ENCODE measurements around the gene RAB3D.

DNA sequence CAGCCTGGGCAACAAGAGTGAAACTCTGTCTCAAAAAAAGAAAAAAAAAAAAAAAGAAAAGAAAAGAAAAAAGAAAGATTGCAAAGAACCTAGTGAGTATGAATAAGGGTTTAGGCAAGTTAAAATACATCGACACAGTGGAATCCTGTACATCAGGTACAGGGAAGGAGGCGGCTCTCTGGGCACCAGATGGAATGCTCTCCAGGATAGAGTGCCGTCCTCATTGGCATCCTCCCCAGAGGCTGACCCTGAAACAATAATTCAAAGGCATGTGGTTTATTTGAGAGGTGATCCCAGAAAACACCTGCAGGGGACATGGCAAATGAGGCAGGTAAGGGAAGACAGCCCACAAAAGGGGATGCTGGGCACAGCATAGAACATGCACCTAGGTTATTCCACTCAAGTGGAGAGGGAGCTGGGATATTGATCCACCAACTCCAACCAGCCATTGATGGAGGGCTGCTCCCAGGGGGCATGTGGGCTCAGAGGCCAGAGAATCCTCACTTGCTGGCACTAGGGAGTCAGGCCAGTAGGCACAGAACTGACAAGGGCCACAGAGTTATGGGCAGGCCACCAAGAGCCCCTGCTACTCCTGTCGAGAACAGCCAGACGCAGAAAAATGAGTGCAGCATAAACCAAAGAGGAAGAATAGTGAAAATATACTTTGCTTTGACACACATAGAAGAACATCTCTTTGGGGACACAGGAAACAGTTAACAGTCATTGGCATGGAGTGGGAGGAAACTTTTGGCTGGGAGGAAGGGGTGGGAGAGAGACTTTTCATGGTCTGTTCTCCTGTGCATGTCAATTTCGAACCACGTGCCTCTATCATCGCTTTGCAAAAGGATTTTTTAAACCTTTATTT is 39.3 kb downstream of the RAB3D start:
- TF ChIP-seq, protein P1, sequence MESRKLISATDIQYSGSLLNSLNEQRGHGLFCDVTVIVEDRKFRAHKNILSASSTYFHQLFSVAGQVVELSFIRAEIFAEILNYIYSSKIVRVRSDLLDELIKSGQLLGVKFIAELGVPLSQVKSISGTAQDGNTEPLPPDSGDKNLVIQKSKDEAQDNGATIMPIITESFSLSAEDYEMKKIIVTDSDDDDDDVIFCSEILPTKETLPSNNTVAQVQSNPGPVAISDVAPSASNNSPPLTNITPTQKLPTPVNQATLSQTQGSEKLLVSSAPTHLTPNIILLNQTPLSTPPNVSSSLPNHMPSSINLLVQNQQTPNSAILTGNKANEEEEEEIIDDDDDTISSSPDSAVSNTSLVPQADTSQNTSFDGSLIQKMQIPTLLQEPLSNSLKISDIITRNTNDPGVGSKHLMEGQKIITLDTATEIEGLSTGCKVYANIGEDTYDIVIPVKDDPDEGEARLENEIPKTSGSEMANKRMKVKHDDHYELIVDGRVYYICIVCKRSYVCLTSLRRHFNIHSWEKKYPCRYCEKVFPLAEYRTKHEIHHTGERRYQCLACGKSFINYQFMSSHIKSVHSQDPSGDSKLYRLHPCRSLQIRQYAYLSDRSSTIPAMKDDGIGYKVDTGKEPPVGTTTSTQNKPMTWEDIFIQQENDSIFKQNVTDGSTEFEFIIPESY (IDR thresholded peaks at IDR 0.05; ENCODE audit: extremely low read depth, insufficient replicate concordance, low read length): no peak
- TF ChIP-seq POLR2A (IDR thresholded peaks at IDR 0.05; ENCODE audit: borderline replicate concordance, extremely low read depth, insufficient read depth, insufficient read length): no peak
- TF ChIP-seq, protein P2, sequence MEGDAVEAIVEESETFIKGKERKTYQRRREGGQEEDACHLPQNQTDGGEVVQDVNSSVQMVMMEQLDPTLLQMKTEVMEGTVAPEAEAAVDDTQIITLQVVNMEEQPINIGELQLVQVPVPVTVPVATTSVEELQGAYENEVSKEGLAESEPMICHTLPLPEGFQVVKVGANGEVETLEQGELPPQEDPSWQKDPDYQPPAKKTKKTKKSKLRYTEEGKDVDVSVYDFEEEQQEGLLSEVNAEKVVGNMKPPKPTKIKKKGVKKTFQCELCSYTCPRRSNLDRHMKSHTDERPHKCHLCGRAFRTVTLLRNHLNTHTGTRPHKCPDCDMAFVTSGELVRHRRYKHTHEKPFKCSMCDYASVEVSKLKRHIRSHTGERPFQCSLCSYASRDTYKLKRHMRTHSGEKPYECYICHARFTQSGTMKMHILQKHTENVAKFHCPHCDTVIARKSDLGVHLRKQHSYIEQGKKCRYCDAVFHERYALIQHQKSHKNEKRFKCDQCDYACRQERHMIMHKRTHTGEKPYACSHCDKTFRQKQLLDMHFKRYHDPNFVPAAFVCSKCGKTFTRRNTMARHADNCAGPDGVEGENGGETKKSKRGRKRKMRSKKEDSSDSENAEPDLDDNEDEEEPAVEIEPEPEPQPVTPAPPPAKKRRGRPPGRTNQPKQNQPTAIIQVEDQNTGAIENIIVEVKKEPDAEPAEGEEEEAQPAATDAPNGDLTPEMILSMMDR (IDR thresholded peaks at IDR 0.05 in 2 of 3, conservative IDR thresholded peaks at IDR 0.05 in 1 of 3; ENCODE audit: borderline replicate concordance in 1 of 3, insufficient read depth in 1 of 3, low read depth in 2 of 3, low read length in 2 of 3): no peak
- no peak for TF ChIP-seq JUND (IDR thresholded peaks at IDR 0.05)
- no peak for TF ChIP-seq SIN3A (IDR thresholded peaks at IDR 0.05; ENCODE audit: low read depth)
- TF ChIP-seq EZH2phosphoT487 (IDR thresholded peaks at IDR 0.05; ENCODE audit: borderline replicate concordance): no peak
- no peak for TF ChIP-seq TCF7L2 (IDR thresholded peaks at IDR 0.05; ENCODE audit: borderline replicate concordance, extremely low read depth, insufficient read depth, insufficient read length)
- TF ChIP-seq SP1 (IDR thresholded peaks at IDR 0.05; ENCODE audit: low read depth): no peak

Measured in HCT116 (cell line).